Lower lobe of right lung (tissue), 2 donors: ENCODE measurements around the gene TBXAS1. TPM values are rescaled to one million over a fixed set of nuclear protein-coding genes. Genes with fewer than 3 reads are reported as not detected.
"Not testable (repeated sequence)": the region's sequence is repeated elsewhere in the genome, so short reads cannot be mapped to it uniquely, and the experiment has no call there.

Experiments
- ATAC-seq, 2 donors: fragments of 200-7000 bp; cut with Tn5 transposase; one replicate each; pipeline ENCODE4 v1.9.1; 2020 to 2022; ENCODE audit warnings: mild to moderate bottlenecking in 2 of 2, moderate library complexity in 2 of 2
- DNase-seq: peaks from one replicate; pipeline ENCODE4 v3.0.0-alpha.2; 2020
- H3K27ac ChIP-seq: fragments of 200-600 bp; one replicate; pipeline ENCODE4 v1.8.0; 2022
- H3K27me3 ChIP-seq: fragments of 200-600 bp; one replicate; pipeline ENCODE4 v1.8.0; 2022; ENCODE audit warnings: low read depth
- H3K36me3 ChIP-seq: fragments of 200-600 bp; one replicate; pipeline ENCODE4 v1.8.0; 2022; ENCODE audit warnings: mild to moderate bottlenecking
- H3K4me1 ChIP-seq: fragments of 200-600 bp; one replicate; pipeline ENCODE4 v1.8.0; 2022
- H3K4me3 ChIP-seq: fragments of 200-600 bp; one replicate; pipeline ENCODE4 v1.8.0; 2022; ENCODE audit warnings: mild to moderate bottlenecking
- H3K9me3 ChIP-seq: fragments of 200-600 bp; one replicate; pipeline ENCODE4 v1.8.0; 2022
- CTCF ChIP-seq: fragments of 200-600 bp; IDR thresholded peaks from one replicate; pipeline ENCODE4 v1.8.0; 2022; ENCODE audit warnings: antibody characterized with exemption, mild to moderate bottlenecking
- intact Hi-C: fragments of 100-400 bp; cut with DNase I; formaldehyde crosslinking; loops from one replicate; pipeline ENCODE4 v1.11.0; 2022
- total RNA-seq: library from RNA; stranded (reverse); fragmentation: NEBNext Ultra II Directional; extraction: Animal tissue kit (Norgen Biotek cat#: 25700); gene quantifications from one replicate; pipeline ENCODE4 v1.2.1, GENCODE V29; 2021
- donor health status: DM: no; HTN: yes; CAD: no; lungs with severe emphysema.

Gene TBXAS1
- total RNA-seq, 1 donor from 2014 or later, result 92.6 TPM

GRCh38 chr7:139916717-139917395 is 87.8 kb downstream of the TBXAS1 start:
- TF ChIP-seq CTCF, result no peak
- ATAC-seq, result no peak
- Histone ChIP-seq H3K4me1 (peaks cover 35% of the 10 kb centered on the region), H3K9me3 (no peaks in the 10 kb centered on the region), H3K27me3 (no peaks in the 10 kb centered on the region), H3K27ac (peak overlapping the region; percentile 32), H3K36me3 (peaks cover 7% of the 10 kb centered on the region), H3K4me3 (no peak overlapping the region)
- no peak for DNase-seq
- intact Hi-C loops, result no loop called here

GRCh38 chr7:139917851-139918250 is 88.8 kb downstream of the TBXAS1 start:
- Histone ChIP-seq H3K36me3 (peaks cover 5% of the 10 kb centered on the region), H3K4me1 (peaks cover 35% of the 10 kb centered on the region), H3K27me3 (no peaks in the 10 kb centered on the region), H3K9me3 (no peaks in the 10 kb centered on the region), H3K4me3 (no peak overlapping the region), H3K27ac (no peak overlapping the region)
- no peak for TF ChIP-seq CTCF
- ATAC-seq, result no peak
- intact Hi-C loops, result no loop called here
- DNase-seq, result no peak

GRCh38 chr7:139918480-139918879 is 89.4 kb downstream of the TBXAS1 start:
- ATAC-seq (peak; percentile 24 to 50), DNase-seq (no peak)
- H3K27ac ChIP-seq, result no peak overlapping the region

GRCh38 chr7:139923090-139923489 is 94.0 kb downstream of the TBXAS1 start:
- intact Hi-C loops, result no loop called here
- no peak for DNase-seq
- no peak for TF ChIP-seq CTCF

More at GRCh38 chr7:139918480-139918879, 89.4 kb downstream of the TBXAS1 start:
- peaks cover 35% of the 10 kb centered on the region for H3K4me1 ChIP-seq
- no peak for TF ChIP-seq CTCF
- no peaks in the 10 kb centered on the region for H3K9me3 ChIP-seq
- H3K27me3 ChIP-seq, result no peaks in the 10 kb centered on the region
- H3K36me3 ChIP-seq, result peaks cover 5% of the 10 kb centered on the region
- intact Hi-C loops, result no loop called here
- no peak overlapping the region for H3K4me3 ChIP-seq

GRCh38 chr7:139924461-139924860 is 95.4 kb downstream of the TBXAS1 start:
- intact Hi-C loops, result no loop called here
- H3K4me3 ChIP-seq, result no peak overlapping the region
- no peak for DNase-seq
- no peaks in the 10 kb centered on the region for H3K9me3 ChIP-seq
- no peaks in the 10 kb centered on the region for H3K4me1 ChIP-seq
- no peak for TF ChIP-seq CTCF
- no peaks in the 10 kb centered on the region for H3K27me3 ChIP-seq
- no peaks in the 10 kb centered on the region for H3K36me3 ChIP-seq
- no peak for ATAC-seq
- H3K27ac ChIP-seq, result no peak overlapping the region

More at GRCh38 chr7:139923090-139923489, 94.0 kb downstream of the TBXAS1 start:
- Histone ChIP-seq H3K4me1 (peaks cover 2% of the 10 kb centered on the region), H3K36me3 (no peaks in the 10 kb centered on the region), H3K4me3 (no peak overlapping the region), H3K27me3 (no peaks in the 10 kb centered on the region), H3K27ac (no peak overlapping the region), H3K9me3 (no peaks in the 10 kb centered on the region)
- ATAC-seq, result no peak

- H3K4me1 ChIP-seq, result not testable (repeated sequence)
Observed at GRCh38 chr7:139929221-139929620, 100.2 kb downstream of the TBXAS1 start.

More at GRCh38 chr7:139929221-139929620, 100.2 kb downstream of the TBXAS1 start:
- DNase-seq, H3K9me3 ChIP-seq, intact Hi-C loops, ATAC-seq, H3K4me3 ChIP-seq, H3K27ac ChIP-seq, H3K36me3 ChIP-seq, H3K27me3 ChIP-seq: not testable (repeated sequence)
